Inflammatory macrophage treated with lipopolysaccharide for 1 hour (primary cell): Measurements from ENCODE around the gene C1GALT1.
A peak's percentile ranks its signal among the peaks of the same experiment; 100 is the strongest.
"Not testable (repeated sequence)": the region's sequence is repeated elsewhere in the genome, so short reads cannot be mapped to it uniquely, and the experiment has no call there.

Experiments
- DNase-seq, 2 donors: peaks; one replicate each; pipeline ENCODE4 v3.0.0-alpha.2; 2020 to 2022

C1GALT1 gene

GRCh38 chr7:7173956-7174632, 8.2 kb upstream of the C1GALT1 start:
- no peak for DNase-seq

GRCh38 chr7:7175075-7175695, 7.2 kb upstream of the C1GALT1 start:
- no peak for DNase-seq

GRCh38 chr7:7176406-7177043, 5.8 kb upstream of the C1GALT1 start:
- DNase-seq: peak; percentile 64 to 80

- DNase-seq: no peak
These were observed 5.3 kb upstream of the C1GALT1 start for GRCh38 chr7:7177044-7177517.

- DNase-seq: no peak
These were observed 4.3 kb upstream of the C1GALT1 start for GRCh38 chr7:7178081-7178480.

GRCh38 chr7:7178906-7179305, 3.4 kb upstream of the C1GALT1 start:
- no peak for DNase-seq

- no peak for DNase-seq
These were observed 1.5 kb upstream of the C1GALT1 start for GRCh38 chr7:7180725-7181449.

- DNase-seq: peak; percentile 64 to 68
These were observed 707 bp upstream of the C1GALT1 start for GRCh38 chr7:7181519-7182155.

GRCh38 chr7:7183061-7183837, 905 bp downstream of the C1GALT1 start:
- no peak for DNase-seq

- DNase-seq: no peak
These were observed 1.6 kb downstream of the C1GALT1 start for GRCh38 chr7:7183838-7184463.

GRCh38 chr7:7185371-7185989, 3.1 kb downstream of the C1GALT1 start:
- no peak for DNase-seq

- DNase-seq: no peak
These were observed 5.7 kb downstream of the C1GALT1 start for GRCh38 chr7:7188091-7188490.

- no peak for DNase-seq
These were observed 6.4 kb downstream of the C1GALT1 start for GRCh38 chr7:7188742-7189141.

- DNase-seq: no peak
These were observed 7.8 kb downstream of the C1GALT1 start for GRCh38 chr7:7190142-7190541.

GRCh38 chr7:7191137-7191536, 8.8 kb downstream of the C1GALT1 start:
- DNase-seq: no peak

GRCh38 chr7:7192798-7193788, 10.7 kb downstream of the C1GALT1 start:
- not testable (repeated sequence) for DNase-seq

- not testable (repeated sequence) for DNase-seq
These were observed 17.2 kb downstream of the C1GALT1 start for GRCh38 chr7:7199592-7199991.

GRCh38 chr7:7200255-7200654, 17.9 kb downstream of the C1GALT1 start:
- DNase-seq: not testable (repeated sequence)

GRCh38 chr7:7201578-7202374, 19.4 kb downstream of the C1GALT1 start:
- DNase-seq: no peak
